ENCODE data around the gene ATF6B. TPM values are rescaled to one million over a fixed set of nuclear protein-coding genes. Genes with fewer than 3 reads are reported as not detected.

The ATF6B gene
- total and polyA plus RNA-seq, 8 donors: 30.2 to 68.0 (median 39.1) TPM

DNA sequence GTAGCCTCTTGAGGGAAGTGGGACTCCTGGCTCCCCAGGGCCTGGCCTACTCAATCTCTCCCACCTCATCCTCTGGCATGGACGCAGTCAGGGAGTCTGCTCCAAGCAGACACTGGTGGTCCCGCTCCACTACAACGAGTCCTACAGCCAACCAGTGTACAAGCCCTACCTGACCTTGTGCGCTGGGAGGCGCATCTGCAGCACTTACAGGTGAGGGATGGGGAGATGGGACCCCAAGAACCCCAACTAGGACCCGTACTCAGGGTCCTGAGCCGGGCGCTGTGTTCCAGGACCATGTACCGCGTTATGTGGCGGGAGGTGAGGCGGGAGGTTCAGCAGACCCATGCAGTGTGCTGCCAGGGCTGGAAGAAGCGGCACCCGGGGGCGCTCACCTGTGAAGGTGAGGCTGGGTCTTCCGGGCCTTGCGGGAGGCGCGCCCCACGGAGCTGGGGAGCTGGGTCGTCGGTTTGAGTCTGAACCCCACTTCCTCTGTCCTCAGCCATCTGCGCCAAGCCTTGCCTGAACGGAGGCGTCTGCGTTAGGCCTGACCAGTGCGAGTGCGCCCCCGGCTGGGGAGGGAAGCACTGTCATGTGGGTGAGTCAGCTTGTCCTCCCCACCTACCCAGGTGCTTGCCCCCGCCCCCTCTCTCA, 38.5 kb upstream of the ATF6B start:
- peak in 1 of 4 donors; percentile 13 for ATAC-seq
- H3K27ac ChIP-seq: no peak overlapping the region

GRCh38 chr6:32164295-32164694, 36.2 kb upstream of the ATF6B start, which contains the start of gene EGFL8:
Gene EGFL8, plus strand, starts transcription at chr6:32164595. Its CDS starts 1,571 bp downstream, at chr6:32166166.
- H3K4me1 ChIP-seq: no peaks in the 10 kb centered on the region
- DNase-seq: no peak
- no peak for TF ChIP-seq CTCF (IDR thresholded peaks at IDR 0.05)
- no peak for FAIRE-seq
- H3K27ac ChIP-seq: no peak within 1 kb of the TSS
- no peaks in the 10 kb centered on the region for H3K27me3 ChIP-seq
- H3K9me3 ChIP-seq: no peaks in the 10 kb centered on the region
- no peaks in the 10 kb centered on the region for H3K36me3 ChIP-seq
- intact Hi-C loops (cut with DNase I): loop anchor here in 1 of 3 donors (10.0 kb wide), 1 partner anchor 49 kb away; no protein-coding TSS in a partner anchor
- no peak within 1 kb of the TSS for H3K4me3 ChIP-seq
- no peak for ATAC-seq

More for the DNA sequence above, 38.5 kb upstream of the ATF6B start:
- FAIRE-seq: no peak
- WGBS, 2 donors: 91% methylated on average over 30 of the region's 30 CpGs
- H3K4me3 ChIP-seq: no peak overlapping the region
- H3K9me3 ChIP-seq: no peaks in the 10 kb centered on the region
- no peak for TF ChIP-seq CTCF (IDR thresholded peaks at IDR 0.05)
- no peaks in the 10 kb centered on the region for H3K36me3 ChIP-seq
- H3K4me1 ChIP-seq: no peaks in the 10 kb centered on the region
- no peaks in the 10 kb centered on the region for H3K27me3 ChIP-seq
- intact Hi-C loops (cut with DNase I): loop anchor here in 1 of 3 donors (10.0 kb wide), 1 partner anchor 52 kb away; no protein-coding TSS in a partner anchor
- peak in 1 of 6 donors; percentile 73 for DNase-seq

DNA sequence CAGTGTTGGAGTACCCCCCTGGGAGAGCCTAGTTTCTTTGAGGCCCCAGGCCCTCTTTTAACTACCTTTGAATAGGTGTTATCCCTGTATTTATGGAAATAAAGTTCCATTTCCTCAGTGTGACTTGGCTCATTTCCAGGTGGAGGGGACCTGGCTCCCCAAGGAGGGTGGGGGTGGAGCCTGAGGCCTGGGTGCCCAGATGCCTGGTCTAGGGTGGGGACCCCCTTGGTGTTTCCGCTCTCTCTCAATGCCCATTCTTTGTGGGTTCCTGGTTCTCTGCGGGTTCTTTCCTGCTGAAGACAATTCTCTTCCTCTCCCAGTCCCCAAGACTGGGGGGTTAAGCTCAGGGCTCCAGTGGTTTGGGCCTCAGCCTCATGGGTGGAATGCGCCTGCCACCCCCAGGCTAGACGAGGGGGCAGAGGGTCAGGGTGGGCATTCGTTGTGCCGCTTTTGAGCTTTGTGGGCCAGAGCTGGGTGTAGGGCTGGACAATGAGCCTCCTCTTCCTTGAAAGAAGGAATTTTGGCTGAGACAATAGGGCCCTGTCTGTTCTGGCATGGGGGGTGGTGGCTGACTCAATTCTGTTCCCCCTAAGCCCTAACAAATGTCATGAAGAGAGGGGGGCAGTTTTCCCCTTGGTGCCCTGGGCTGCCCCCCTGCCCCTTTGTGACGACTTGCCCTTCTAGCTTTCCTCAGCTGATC, 35.7 kb upstream of the ATF6B start:
- WGBS, 2 donors: 83 to 90% methylated on average over 7 of the region's 7 CpGs
- Histone ChIP-seq H3K36me3 (no peaks in the 10 kb centered on the region), H3K27ac (no peak overlapping the region), H3K27me3 (no peaks in the 10 kb centered on the region), H3K9me3 (no peaks in the 10 kb centered on the region), H3K4me1 (no peaks in the 10 kb centered on the region), H3K4me3 (no peak overlapping the region)
- FAIRE-seq: no peak
- intact Hi-C loops (cut with DNase I): loop anchor here in 1 of 3 donors (10.0 kb wide), 1 partner anchor 49 kb away; no protein-coding TSS in a partner anchor
- no peak for TF ChIP-seq CTCF (IDR thresholded peaks at IDR 0.05)
- DNase-seq: no peak
- no peak for ATAC-seq

GRCh38 chr6:32158052-32158451, 30.0 kb upstream of the ATF6B start:
- no peaks in the 10 kb centered on the region for H3K27me3 ChIP-seq
- H3K9me3 ChIP-seq: no peaks in the 10 kb centered on the region
- H3K4me1 ChIP-seq: peaks cover 0 to 5% (median 4%) of the 10 kb centered on the region in 3 donors
- no peak for TF ChIP-seq CTCF (IDR thresholded peaks at IDR 0.05)
- DNase-seq (no peak), FAIRE-seq (no peak), ATAC-seq (no peak)
- H3K4me3 ChIP-seq: no peak overlapping the region
- intact Hi-C loops (cut with DNase I): no loop called here
- peaks cover 0 to 4% (median 0%) of the 10 kb centered on the region in 3 donors for H3K36me3 ChIP-seq
- no peak overlapping the region for H3K27ac ChIP-seq

GRCh38 chr6:32156891-32157290, 28.8 kb upstream of the ATF6B start:
- 89 to 91% methylated on average over 9 of the region's 9 CpGs for WGBS, 2 donors
- FAIRE-seq: no peak
- no peak for ATAC-seq

More at GRCh38 chr6:32156891-32157290, 28.8 kb upstream of the ATF6B start:
- DNase-seq: no peak
- Histone ChIP-seq H3K27me3 (no peaks in the 10 kb centered on the region), H3K4me3 (no peak overlapping the region), H3K27ac (no peak overlapping the region), H3K4me1 (peaks cover 0 to 5% (median 4%) of the 10 kb centered on the region in 3 donors), H3K36me3 (peaks cover 0 to 4% (median 0%) of the 10 kb centered on the region in 3 donors), H3K9me3 (no peaks in the 10 kb centered on the region)
- no peak for TF ChIP-seq CTCF (IDR thresholded peaks at IDR 0.05)
- intact Hi-C loops (cut with DNase I): no loop called here

All from pancreas (tissue), 10 donors.